ENCODE results near the gene HS1BP3. TPM values are rescaled to one million over a fixed set of nuclear protein-coding genes. Genes with fewer than 3 reads are reported as not detected.

The HS1BP3 gene
- total RNA-seq, 3 donors from 2014 or later = 19.0 to 31.8 (median 25.9) TPM

GRCh38 chr2:20571231-20571630, 79.7 kb downstream of the HS1BP3 start:
- peak overlapping the region; percentile 33 to 61 for H3K27ac ChIP-seq
- TF ChIP-seq, protein P1, sequence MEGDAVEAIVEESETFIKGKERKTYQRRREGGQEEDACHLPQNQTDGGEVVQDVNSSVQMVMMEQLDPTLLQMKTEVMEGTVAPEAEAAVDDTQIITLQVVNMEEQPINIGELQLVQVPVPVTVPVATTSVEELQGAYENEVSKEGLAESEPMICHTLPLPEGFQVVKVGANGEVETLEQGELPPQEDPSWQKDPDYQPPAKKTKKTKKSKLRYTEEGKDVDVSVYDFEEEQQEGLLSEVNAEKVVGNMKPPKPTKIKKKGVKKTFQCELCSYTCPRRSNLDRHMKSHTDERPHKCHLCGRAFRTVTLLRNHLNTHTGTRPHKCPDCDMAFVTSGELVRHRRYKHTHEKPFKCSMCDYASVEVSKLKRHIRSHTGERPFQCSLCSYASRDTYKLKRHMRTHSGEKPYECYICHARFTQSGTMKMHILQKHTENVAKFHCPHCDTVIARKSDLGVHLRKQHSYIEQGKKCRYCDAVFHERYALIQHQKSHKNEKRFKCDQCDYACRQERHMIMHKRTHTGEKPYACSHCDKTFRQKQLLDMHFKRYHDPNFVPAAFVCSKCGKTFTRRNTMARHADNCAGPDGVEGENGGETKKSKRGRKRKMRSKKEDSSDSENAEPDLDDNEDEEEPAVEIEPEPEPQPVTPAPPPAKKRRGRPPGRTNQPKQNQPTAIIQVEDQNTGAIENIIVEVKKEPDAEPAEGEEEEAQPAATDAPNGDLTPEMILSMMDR (IDR thresholded peaks at IDR 0.05) = no peak
- TF ChIP-seq POLR2A (IDR thresholded peaks at IDR 0.05) = no peak
- no peak for TF ChIP-seq POLR2AphosphoS5 (IDR thresholded peaks at IDR 0.05)
- intact Hi-C loops (cut with DNase I; ENCODE audit: low total_unique reads) = no loop called here
- H3K4me3 ChIP-seq = no peak overlapping the region
- no peaks in the 10 kb centered on the region for H3K27me3 ChIP-seq
- DNase-seq (ENCODE audit: low spot score in 2 of 2) = no peak
- H3K9me3 ChIP-seq = no peaks in the 10 kb centered on the region
- no peaks in the 10 kb centered on the region for H3K36me3 ChIP-seq
- H3K4me1 ChIP-seq = peaks cover 4 to 11% of the 10 kb centered on the region in 2 donors

GRCh38 chr2:20570249-20570648, 80.6 kb downstream of the HS1BP3 start:
- Histone ChIP-seq H3K36me3 (no peaks in the 10 kb centered on the region), H3K4me3 (no peak overlapping the region), H3K27me3 (no peaks in the 10 kb centered on the region), H3K4me1 (peaks cover 4 to 11% of the 10 kb centered on the region in 2 donors), H3K9me3 (no peaks in the 10 kb centered on the region), H3K27ac (peak overlapping the region; percentile 33 to 82)
- intact Hi-C loops (cut with DNase I; ENCODE audit: low total_unique reads) = no loop called here
- DNase-seq (ENCODE audit: low spot score in 2 of 2) = no peak
- TF ChIP-seq, protein P1 (IDR thresholded peaks at IDR 0.05) = no peak
- TF ChIP-seq POLR2A (IDR thresholded peaks at IDR 0.05) = no peak
- TF ChIP-seq POLR2AphosphoS5 (IDR thresholded peaks at IDR 0.05) = no peak

GRCh38 chr2:20569464-20570223, 81.3 kb downstream of the HS1BP3 start:
- no peak for TF ChIP-seq POLR2AphosphoS5 (IDR thresholded peaks at IDR 0.05)
- TF ChIP-seq, protein P1 (IDR thresholded peaks at IDR 0.05) = no peak
- TF ChIP-seq POLR2A (IDR thresholded peaks at IDR 0.05) = no peak
- intact Hi-C loops (cut with DNase I; ENCODE audit: low total_unique reads) = no loop called here
- H3K4me1 ChIP-seq = peaks cover 4 to 11% of the 10 kb centered on the region in 2 donors
- H3K9me3 ChIP-seq = no peaks in the 10 kb centered on the region
- no peaks in the 10 kb centered on the region for H3K36me3 ChIP-seq
- no peaks in the 10 kb centered on the region for H3K27me3 ChIP-seq
- no peak overlapping the region for H3K4me3 ChIP-seq
- no peak for DNase-seq (ENCODE audit: low spot score in 2 of 2)
- H3K27ac ChIP-seq = peak overlapping the region; percentile 72 to 82

DNA sequence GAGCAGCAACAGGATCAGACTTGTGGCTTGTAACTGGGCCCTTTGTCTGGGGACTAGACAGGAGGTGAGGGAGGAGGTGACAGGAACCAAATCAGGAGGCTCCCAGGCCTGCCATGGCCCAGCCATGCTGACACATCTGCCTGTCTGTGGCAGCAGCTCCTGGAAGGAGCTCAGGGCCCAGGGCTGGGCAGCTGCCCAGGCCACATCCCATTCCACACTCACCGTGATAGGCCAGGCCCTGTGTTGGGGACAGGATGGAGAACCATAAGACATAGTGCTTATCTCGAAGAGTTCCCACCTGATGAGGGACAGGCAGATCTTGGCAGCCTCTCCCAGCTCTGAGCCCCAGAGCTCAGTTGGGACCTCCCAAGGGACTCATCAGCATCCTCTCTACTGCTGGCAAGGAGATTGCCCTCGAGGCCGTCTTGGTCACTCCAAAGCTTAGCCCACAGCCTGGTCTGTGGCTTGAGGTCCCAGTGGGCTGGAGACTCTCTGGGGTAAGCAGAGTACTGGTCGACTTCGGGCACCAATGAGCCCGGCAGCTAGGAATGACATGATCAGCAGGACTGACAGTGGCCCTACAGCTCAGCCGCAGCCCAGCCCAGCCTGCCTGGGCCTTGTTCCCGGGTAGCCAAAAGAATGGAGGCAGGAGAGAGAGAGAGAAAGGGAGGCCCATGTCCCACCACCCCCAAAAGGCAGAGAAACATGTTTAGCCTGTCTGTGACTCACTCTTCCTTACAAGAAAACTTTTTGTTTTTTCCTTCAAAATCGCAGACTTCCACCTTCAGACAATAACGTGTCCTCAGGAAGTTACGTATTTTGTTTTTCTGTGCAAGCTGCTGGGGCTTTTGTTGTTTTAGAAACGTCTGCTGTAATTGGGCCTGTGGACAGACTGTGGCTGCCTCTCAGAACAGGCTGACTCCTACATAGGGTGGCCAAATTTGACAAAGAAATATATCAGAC, 82.1 kb downstream of the HS1BP3 start:
- Histone ChIP-seq H3K9me3 (no peaks in the 10 kb centered on the region), H3K4me3 (no peak overlapping the region), H3K27ac (peak overlapping the region; percentile 72 to 87), H3K4me1 (peaks cover 0 to 5% of the 10 kb centered on the region in 2 donors), H3K36me3 (no peaks in the 10 kb centered on the region), H3K27me3 (no peaks in the 10 kb centered on the region)
- intact Hi-C loops (cut with DNase I; ENCODE audit: low total_unique reads) = no loop called here
- DNase-seq (ENCODE audit: low spot score in 2 of 2) = peak in 1 of 2 donors; percentile 59
- TF ChIP-seq POLR2A (IDR thresholded peaks at IDR 0.05) = no peak
- no peak for TF ChIP-seq POLR2AphosphoS5 (IDR thresholded peaks at IDR 0.05)

DNA sequence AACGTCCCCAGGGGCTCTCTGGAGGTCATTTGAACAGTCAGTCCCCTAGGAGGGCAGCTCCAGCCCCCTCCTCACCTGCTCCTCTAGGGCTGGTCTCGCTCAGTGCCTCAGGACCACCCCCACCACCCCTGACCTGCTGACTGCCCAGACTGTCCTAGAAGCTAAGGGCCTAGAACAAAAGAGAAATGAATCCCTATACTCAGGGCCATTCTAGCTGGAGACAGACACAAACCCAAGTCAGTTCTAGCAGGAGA, 83.0 kb downstream of the HS1BP3 start:
- intact Hi-C loops (cut with DNase I; ENCODE audit: low total_unique reads) = no loop called here
- DNase-seq (ENCODE audit: low spot score in 2 of 2) = no peak
- TF ChIP-seq POLR2AphosphoS5 (IDR thresholded peaks at IDR 0.05) (no peak), POLR2A (IDR thresholded peaks at IDR 0.05) (no peak)
- TF ChIP-seq, protein P1 (IDR thresholded peaks at IDR 0.05) = no peak
- no peaks in the 10 kb centered on the region for H3K36me3 ChIP-seq
- H3K4me3 ChIP-seq = no peak overlapping the region
- H3K27ac ChIP-seq = peak overlapping the region; percentile 72 to 87
- H3K27me3 ChIP-seq = no peaks in the 10 kb centered on the region
- no peaks in the 10 kb centered on the region for H3K9me3 ChIP-seq
- peaks cover 0 to 5% of the 10 kb centered on the region in 2 donors for H3K4me1 ChIP-seq

Other genes starting within 250 kb of the HS1BP3 start
- gene RHOB, start 204.0 kb downstream of the HS1BP3 start, total RNA-seq = 1,000 to 10,000 TPM in 1 of 3 donors, 100 to 1,000 TPM in 2; 643 to 1,178 (median 772) TPM
- gene GDF7, start 16.0 kb upstream of the HS1BP3 start, total RNA-seq = under 1 TPM; under 0.01 to 0.15 (median under 0.01) TPM
- 10 to 100 TPM; 12.3 to 17.0 (median 12.5) TPM for gene LDAH, start 172.0 kb upstream of the HS1BP3 start, total RNA-seq